Esophagus muscularis mucosa (tissue), 4 donors: ENCODE measurements around the gene DUOXA2.

Experiments
- EP300 ChIP-seq: sonication (generic); formaldehyde crosslinking; IDR thresholded peaks from one replicate; pipeline ENCODE4 v1.6.1; 2017; ENCODE audit warnings: antibody characterized with exemption
- POLR2AphosphoS5 ChIP-seq, 2 donors: sonication (generic); formaldehyde crosslinking; IDR thresholded peaks; one replicate each; pipeline ENCODE4 v1.6.1; 2017; ENCODE audit warnings: antibody characterized with exemption in 2 of 2
- TF ChIP-seq, protein P1 (sequence below), 3 experiments: fragments of 200-600 bp in 2 of 3; fragments of 450-650 bp in 1 of 3; sonication (generic) in 2 of 3; IDR thresholded peaks; one replicate each; pipeline ENCODE4 v1.5.1; 2017 to 2019; ENCODE audit warnings: antibody characterized with exemption in 3 of 3, mild to moderate bottlenecking in 2 of 3, moderate library complexity in 1 of 3

DNA sequence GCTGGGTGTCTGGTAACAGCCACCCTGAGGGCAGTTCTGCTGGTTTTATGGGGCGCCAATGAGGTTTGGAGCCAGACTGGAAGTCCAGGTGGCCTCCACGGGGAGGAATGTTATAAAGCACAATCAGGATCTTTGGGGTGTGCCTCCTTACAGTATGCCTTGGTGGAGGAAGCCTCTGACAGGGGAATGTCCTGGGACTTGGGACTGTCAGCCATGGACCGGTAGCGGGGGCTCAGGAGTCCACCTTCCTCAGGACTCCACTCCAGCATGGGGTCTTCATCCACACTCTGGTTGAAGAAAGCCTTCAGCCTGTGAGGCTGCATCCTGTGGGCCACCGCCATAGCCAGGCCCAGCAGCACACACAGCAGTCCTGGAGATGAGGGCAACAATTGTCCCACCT, 4.9 kb downstream of the DUOXA2 start:
- TF ChIP-seq, protein P1, sequence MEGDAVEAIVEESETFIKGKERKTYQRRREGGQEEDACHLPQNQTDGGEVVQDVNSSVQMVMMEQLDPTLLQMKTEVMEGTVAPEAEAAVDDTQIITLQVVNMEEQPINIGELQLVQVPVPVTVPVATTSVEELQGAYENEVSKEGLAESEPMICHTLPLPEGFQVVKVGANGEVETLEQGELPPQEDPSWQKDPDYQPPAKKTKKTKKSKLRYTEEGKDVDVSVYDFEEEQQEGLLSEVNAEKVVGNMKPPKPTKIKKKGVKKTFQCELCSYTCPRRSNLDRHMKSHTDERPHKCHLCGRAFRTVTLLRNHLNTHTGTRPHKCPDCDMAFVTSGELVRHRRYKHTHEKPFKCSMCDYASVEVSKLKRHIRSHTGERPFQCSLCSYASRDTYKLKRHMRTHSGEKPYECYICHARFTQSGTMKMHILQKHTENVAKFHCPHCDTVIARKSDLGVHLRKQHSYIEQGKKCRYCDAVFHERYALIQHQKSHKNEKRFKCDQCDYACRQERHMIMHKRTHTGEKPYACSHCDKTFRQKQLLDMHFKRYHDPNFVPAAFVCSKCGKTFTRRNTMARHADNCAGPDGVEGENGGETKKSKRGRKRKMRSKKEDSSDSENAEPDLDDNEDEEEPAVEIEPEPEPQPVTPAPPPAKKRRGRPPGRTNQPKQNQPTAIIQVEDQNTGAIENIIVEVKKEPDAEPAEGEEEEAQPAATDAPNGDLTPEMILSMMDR (IDR thresholded peaks at IDR 0.05) = no peak
- TF ChIP-seq EP300 = no peak
- no peak for TF ChIP-seq POLR2AphosphoS5 (IDR thresholded peaks at IDR 0.05)
